Fibroblast of skin of right quadriceps (primary cell): ENCODE data around the gene RPS2.
"Not testable (repeated sequence)": the region's sequence is repeated elsewhere in the genome, so short reads cannot be mapped to it uniquely, and the experiment has no call there.

Experiments
- DNase-seq: peaks from one replicate; pipeline ENCODE4 v3.0.0-alpha.2; 2013

The RPS2 gene

GRCh38 chr16:1962161-1963153 is 2.2 kb downstream of the RPS2 start:
- DNase-seq, result not testable (repeated sequence)

DNA sequence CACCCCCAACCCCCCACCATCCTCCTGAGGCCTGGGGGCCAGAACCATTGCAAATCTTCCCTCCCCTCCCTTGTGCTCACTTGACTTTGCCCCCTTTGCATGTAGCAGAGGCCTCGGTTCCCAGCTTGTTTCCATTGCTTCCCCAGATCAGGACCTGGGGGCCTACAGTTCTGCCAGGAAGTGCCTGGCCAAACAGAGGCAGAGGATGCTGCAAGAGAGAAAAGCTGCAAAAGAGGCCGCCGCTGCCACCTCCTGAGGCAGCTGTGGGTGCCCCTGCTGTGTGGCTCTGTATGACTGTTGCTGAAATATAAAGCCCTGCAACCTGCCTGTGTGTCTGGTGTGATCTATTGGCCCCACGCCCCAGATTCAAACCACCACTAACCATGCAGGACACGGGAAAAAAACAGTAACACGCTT is 3.0 kb downstream of the RPS2 start:
- no peak for DNase-seq

GRCh38 chr16:1960665-1961630 is 3.7 kb downstream of the RPS2 start:
- DNase-seq, result peak; percentile 51

DNA sequence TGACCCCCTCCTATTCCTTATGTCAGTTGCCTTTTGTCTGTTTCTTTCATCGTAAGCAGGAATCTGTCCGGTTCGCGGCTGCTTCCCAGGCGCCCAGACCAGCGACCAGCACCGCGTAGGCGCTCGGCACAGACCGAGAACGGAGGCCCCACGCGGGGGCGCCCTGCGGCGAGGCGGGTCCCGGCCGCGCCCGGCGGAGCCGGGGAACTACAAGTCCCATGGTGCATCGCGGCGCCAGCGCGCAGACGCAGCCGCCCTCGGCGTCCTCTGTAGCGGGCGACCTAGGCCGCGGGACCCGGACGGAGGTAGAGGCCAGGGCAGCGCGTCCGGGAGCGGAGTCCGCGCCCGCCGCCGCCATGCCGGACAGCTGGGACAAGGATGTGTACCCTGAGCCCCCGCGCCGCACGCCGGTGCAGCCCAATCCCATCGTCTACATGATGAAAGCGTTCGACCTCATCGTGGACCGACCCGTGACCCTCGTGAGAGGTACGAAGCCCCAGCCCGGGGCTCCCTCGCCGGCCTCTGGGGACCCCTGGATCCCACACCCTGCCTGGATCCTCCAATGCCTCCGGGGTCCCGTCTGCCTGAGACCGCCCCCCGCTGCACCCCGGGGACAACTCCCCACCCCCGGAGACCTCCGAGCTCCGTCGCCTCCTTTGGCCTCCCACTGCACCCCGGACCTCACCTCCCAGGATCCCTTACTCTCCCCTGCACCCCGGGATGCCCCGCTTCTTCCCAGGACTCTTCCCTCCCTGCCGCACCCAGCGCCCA is 5.2 kb downstream of the RPS2 start, which contains the start of gene NDUFB10:
NDUFB10 (plus strand) TSS at position 270 of the 771 bp plus-strand sequence; CDS start at position 357, 87 bp downstream.
- DNase-seq, result peak; percentile 87

DNA sequence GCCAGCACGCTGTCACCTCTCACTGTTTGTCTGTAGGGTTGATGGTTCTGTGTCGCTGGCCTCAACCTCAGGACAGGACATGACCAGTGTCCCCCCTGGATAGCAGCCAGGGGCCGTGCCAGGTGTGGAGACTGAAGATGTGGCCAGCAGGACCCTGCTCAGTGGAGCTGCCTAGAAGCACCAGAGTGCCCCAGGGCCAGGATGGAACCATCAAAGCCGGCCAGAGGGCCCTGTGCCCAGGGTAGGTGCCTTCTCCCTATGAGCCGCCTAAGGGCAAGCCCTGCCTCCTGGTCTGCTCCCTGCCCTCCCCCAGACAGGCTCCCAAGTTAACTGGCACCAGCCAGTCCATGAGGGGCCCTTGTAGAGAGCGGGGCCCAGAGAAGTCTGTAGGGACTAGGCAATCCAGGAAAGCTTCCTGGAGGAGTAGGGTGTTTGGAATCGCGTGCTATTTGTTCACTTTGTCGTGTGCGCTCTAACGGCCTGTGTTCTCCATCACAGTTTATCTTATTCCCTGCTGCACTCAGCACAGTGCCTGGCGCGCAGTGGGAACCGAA is 5.8 kb downstream of the RPS2 start:
- DNase-seq, result no peak

DNA sequence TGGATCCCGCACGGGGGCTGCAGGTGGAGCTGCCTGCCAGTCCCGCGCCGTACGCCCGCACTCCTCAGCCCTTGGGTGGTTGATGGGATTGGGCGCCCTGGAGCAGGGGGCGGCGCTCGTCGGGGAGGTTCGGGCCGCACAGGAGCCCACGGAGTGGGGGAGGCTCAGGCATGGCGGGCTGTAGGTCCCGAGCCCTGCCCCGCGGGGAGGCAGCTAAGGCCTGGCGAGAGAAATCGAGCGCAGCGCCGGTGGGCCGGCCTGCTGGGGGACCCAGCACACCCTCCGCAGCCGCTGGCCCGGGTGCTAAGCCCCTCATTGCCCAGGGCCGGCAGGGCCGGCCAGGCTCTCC is 6.5 kb downstream of the RPS2 start:
- DNase-seq, result not testable (repeated sequence)

GRCh38 chr16:1957434-1958142 is 7.0 kb downstream of the RPS2 start:
- not testable (repeated sequence) for DNase-seq

DNA sequence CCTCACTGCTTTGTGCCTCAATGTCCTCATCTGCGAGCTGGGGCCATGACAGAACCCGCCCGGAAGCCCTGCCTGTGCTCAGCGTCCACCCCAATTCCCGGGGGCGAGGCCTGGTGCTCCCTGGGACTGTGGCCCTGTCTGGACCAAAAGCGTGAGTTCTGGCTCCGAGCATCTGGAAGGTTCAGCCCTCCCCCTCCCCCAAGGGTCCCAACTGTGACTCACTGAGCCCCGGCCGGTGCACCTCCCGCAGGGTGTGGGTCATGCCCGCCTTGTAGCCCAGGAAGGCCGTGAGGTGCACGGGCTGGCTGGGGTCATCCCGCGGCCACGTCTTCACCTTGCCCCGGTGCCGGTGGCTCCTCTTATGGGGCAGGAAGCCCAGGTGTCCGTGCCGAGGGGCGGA is 10.9 kb downstream of the RPS2 start:
- no peak for DNase-seq

GRCh38 chr16:1950559-1950958 is 14.1 kb downstream of the RPS2 start:
- no peak for DNase-seq

- DNase-seq, result no peak
Observed at GRCh38 chr16:1950047-1950446, 14.6 kb downstream of the RPS2 start.

- no peak for DNase-seq
Observed at GRCh38 chr16:1949507-1949906, 15.1 kb downstream of the RPS2 start.

GRCh38 chr16:1947369-1947670 is 17.3 kb downstream of the RPS2 start:
- DNase-seq, result no peak

- no peak for DNase-seq
Observed at GRCh38 chr16:1946495-1947368, 17.9 kb downstream of the RPS2 start.

GRCh38 chr16:1945559-1946391 is 18.9 kb downstream of the RPS2 start:
- DNase-seq, result no peak

DNA sequence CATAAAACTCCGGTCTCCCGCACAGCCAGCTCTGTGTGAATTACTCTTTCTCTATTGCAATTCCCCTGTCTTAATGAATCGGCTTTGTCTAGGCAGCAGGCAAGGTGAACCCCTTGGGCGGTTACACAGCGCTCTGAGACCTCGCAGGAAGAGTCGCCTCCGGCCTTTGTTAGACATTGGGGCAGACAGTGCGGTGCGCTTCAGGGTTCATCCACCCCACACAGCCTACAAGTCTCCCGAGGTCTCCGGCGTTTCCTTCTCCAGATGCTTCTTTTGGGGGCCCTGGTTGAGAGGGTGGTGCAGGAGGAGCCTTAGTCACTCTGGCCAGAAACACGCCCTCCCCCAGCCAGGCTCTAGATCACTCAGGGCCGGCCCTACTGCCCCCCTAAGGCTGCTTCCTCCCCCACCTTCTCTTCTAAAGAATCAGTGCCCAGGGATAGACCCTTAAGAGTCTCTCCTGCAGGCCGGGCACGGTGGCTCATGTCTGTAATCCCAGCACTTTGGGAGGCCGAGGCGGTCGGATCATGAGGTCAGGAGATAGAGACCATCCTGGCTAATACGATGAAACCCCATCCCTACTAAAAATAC is 19.9 kb downstream of the RPS2 start:
- no peak for DNase-seq

GRCh38 chr16:1942810-1943726 is 21.6 kb downstream of the RPS2 start, which contains the start of gene MSRB1:
Gene MSRB1 (minus strand): TSS chr16:1943199. CDS start chr16:1943156, 43 bp downstream.
- DNase-seq, result peak; percentile 98

DNA sequence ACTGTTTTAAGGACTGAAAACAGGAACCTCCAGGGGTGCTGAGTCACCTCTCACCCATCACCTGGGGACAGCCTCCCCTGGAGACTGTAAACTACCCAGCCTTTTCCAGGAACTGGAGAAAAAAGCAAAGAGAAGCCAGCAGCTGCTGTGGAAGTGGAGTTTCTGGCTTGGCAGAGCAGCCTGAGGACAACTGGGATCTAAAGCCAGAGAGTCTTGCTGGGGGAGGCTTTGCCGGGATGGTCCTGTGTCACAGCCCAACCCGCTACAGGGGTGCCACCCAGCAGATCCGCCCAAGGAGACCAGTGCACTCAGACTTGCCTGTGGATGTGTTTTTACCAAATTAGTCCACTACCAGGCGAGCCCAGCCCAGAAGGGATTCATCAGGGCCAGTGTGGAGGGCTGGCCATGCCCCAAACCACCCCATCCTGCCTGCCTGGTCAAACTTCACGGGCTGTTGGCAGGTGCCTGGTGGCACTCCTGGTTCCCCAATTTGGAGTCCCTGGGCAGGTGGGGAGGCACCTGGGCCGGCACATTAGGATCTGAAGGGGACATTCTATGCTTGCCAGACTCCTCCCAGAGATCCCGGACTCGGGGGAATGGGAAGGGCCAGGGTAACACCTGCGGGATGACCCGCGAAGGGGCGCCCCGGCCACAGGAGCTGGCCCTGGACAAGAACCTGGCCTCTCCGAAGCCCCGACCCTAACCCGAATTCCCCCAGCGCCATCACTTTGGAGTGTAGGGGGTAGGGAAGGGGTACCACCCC is 22.4 kb downstream of the RPS2 start:
- no peak for DNase-seq
